Measurements from ENCODE around the gene NHERF1.
A peak's percentile ranks its signal among the peaks of the same experiment; 100 is the strongest.

Gene NHERF1

DNA sequence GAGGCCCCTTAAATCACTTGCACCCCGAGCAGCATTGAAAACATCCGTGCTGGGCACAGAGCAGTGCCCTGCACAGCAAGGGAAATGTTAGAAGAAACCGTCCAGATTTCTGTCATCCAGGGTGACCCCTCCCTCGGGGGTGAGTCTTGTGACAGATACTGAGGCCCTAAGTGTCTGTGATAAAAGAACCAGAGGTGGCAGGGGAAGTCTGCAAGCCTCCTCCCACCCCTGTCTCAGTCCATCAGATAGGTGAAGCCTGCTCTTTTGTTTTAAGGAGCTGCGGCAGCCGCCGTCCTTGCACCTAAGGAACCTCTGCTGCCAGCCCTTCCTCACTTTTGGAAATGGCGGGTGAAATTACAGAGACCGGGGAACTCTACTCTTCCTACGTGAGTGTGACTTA, 28.6 kb downstream of the NHERF1 start:
- TF ChIP-seq, protein P1, sequence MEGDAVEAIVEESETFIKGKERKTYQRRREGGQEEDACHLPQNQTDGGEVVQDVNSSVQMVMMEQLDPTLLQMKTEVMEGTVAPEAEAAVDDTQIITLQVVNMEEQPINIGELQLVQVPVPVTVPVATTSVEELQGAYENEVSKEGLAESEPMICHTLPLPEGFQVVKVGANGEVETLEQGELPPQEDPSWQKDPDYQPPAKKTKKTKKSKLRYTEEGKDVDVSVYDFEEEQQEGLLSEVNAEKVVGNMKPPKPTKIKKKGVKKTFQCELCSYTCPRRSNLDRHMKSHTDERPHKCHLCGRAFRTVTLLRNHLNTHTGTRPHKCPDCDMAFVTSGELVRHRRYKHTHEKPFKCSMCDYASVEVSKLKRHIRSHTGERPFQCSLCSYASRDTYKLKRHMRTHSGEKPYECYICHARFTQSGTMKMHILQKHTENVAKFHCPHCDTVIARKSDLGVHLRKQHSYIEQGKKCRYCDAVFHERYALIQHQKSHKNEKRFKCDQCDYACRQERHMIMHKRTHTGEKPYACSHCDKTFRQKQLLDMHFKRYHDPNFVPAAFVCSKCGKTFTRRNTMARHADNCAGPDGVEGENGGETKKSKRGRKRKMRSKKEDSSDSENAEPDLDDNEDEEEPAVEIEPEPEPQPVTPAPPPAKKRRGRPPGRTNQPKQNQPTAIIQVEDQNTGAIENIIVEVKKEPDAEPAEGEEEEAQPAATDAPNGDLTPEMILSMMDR (IDR thresholded peaks at IDR 0.05) = no peak

DNA sequence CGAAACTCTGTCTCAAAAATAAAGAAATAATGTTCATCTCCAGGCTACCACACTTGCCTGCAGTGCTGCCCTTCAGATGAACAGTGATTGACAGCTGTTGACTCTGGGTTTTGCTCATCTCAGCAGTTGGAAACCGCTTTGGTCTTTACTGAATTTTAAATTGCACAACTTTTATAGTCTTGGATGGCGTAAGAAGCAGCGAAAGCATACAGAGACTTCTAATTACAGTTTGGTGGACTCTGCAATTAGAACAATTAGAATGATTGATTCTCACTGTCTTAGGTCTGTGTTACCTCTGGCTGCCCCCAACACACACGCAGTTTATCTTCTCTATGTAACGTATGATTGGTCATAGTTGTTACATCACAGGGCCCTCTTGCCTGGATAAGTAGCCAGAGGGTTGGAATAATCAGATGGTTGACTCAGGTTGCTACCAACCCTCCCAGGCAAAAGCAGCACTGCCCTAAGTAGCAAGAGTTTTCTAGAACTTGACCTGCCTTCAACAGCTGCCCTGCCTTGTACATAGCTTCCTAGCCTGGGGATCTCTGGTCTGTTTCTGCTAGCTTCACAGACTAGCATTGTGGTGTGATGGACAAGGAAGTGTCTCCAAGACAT, 29.6 kb downstream of the NHERF1 start:
- TF ChIP-seq, protein P1 (IDR thresholded peaks at IDR 0.05) = no peak

DNA sequence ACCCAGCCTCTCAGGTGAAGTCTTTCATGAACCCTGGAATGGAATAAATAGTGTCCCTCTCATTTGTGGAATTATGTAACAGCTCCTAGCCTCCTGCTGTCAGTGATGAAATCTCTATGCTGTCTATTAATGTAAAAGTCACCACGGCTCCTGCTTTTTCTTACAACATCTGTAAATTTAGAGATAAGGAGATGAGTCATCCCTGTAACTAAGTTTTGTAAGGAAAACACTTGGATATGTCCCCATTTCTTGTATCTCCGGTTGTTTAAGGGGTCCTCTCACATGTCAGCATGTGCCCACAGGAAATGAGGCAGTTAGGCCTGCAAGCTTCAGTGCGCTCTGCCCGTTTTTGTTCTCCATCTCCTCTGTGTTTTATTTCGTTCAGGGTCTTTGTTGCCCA, 30.5 kb downstream of the NHERF1 start:
- TF ChIP-seq, protein P1 (IDR thresholded peaks at IDR 0.05) = no peak

DNA sequence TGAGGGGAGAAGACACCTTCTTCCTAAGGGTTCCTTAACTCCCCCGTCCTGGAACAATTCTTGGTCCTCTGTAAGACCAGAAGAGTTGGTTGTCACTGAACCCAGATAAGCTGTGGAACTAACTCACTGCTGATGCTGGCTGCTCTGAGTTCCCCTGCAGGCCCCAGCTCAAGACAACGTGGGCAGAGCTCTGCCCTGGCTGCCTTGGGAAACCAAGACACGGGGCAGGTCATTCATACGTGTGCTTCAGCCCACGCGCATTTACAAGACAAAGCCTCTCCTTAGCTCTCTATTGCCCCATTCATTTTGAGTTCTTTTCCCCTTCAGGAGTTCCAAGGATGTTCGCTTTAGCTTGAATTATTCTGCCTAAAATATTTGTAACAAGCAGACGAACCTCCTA, 31.1 kb downstream of the NHERF1 start:
- TF ChIP-seq, protein P1 (IDR thresholded peaks at IDR 0.05) = no peak

DNA sequence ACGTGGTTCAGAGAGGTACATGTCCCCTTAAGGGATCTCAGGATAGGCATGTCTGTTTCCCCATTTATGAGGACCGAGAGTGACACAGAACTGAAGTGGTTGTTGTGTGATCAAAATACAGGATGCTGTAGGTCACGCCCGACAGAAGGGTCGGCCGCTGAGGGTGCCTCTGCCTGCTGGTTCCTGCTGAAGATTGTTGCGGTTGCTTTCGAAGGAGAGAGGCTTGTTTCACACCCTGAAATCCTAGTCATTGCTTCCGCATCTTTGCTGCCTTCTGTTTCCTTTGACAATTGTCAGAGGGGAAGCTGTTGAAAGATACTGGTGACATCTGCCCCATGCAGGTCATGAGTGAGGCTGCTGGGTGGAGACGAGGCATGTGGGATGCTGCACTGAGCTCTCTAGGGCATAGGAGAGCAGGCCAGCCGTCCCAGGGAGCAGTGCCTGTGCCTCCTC, 31.5 kb downstream of the NHERF1 start:
- TF ChIP-seq, protein P1 (IDR thresholded peaks at IDR 0.05) = no peak

DNA sequence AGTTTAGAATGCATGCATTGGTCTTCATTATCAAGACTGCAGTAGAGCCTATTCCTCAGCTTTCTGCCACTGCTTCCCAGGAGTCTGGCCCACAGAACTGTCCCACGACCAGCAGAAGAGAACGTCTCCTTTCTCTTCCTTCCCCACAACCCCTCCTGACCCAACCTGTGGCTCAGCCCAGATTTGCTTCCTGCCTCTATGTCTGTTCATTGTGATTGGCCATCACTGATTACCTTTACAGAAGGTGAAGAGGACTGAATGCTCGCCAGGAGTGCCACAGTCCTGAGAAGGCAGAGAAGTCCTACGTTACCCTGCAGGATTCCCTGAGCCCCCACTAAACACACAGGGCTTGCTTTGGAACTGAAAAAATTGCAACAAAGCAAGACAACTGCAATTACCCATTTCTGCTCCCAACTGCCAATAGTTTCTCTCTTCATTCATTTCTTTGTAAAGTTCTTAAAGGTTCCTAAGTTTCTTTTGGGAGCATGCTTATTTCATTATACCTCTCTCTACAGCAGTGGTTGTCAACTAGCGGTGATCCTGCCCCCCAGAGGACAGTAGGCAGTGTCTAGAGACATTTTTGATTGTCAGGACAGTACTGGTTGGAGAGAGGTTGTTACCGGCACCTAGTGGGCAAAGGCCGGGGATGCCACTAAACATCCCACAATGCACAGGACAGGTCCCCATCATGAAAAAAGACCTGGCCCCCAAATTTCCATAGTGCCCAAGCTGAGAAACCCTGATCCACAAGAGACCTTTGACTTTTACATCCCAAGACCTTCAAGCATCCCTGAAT, 32.2 kb downstream of the NHERF1 start:
- TF ChIP-seq, protein P1 (IDR thresholded peaks at IDR 0.05) = peak; percentile 49; the same call in 1 of the 2 replicates

DNA sequence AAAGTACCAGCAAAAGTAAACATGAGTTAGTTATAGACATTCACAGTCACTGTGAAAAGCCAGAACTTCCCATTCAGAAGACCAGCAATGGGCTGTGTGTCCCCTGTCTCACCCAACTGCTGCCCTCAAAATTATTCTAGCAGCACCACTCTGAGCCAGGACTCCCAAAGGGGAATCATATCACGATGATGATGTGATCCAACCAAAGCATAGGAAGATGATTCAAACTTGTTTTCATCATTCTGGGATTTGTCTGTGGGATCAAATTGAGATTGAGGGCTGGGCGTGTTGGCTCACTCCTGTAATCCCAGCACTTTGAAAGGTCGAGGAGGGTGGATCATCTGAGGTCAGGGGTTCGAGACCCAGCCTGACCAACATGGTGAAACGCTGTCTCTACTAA, 34.1 kb downstream of the NHERF1 start:
- TF ChIP-seq, protein P1 (IDR thresholded peaks at IDR 0.05) = no peak

All from LNCAP (cell line).